Stimulated activated CD4-positive, alpha-beta T cell treated with anti-CD3 and anti-CD28 coated beads, Interleukin-2, amount 100 ng/mL, for 24 hours (primary cell): ENCODE measurements around the gene CAPZA1.
"Not testable (repeated sequence)": the region's sequence is repeated elsewhere in the genome, so short reads cannot be mapped to it uniquely, and the experiment has no call there.

Experiments used
- DNase-seq, 2 donors: peaks; one replicate each; pipeline ENCODE4 v3.0.0-alpha.2; 2020

Gene CAPZA1

GRCh38 chr1:112619518-112620376 is at the start of gene CAPZA1:
TSS of gene CAPZA1 (plus strand) at chr1:112619832. CDS start at chr1:112619845, 13 bp downstream.
- peak; percentile 89 for DNase-seq

- no peak for DNase-seq
Observed at GRCh38 chr1:112575154-112575804, 44.4 kb upstream of the CAPZA1 start.

- no peak for DNase-seq
Observed at GRCh38 chr1:112576240-112576639, 43.4 kb upstream of the CAPZA1 start.

- no peak for DNase-seq
Observed at GRCh38 chr1:112579801-112580510, 39.7 kb upstream of the CAPZA1 start.

GRCh38 chr1:112581586-112582192 is 37.9 kb upstream of the CAPZA1 start:
- no peak for DNase-seq

GRCh38 chr1:112583366-112583765 is 36.3 kb upstream of the CAPZA1 start:
- DNase-seq = no peak

- no peak for DNase-seq
Observed at GRCh38 chr1:112589766-112590165, 29.9 kb upstream of the CAPZA1 start.

GRCh38 chr1:112594208-112594876 is 25.3 kb upstream of the CAPZA1 start:
- no peak for DNase-seq

GRCh38 chr1:112599477-112599876 is 20.2 kb upstream of the CAPZA1 start:
- no peak for DNase-seq

- no peak for DNase-seq
Observed at GRCh38 chr1:112603012-112603411, 16.6 kb upstream of the CAPZA1 start.

GRCh38 chr1:112603541-112603940 is 16.1 kb upstream of the CAPZA1 start:
- no peak for DNase-seq

GRCh38 chr1:112605633-112606327 is 13.9 kb upstream of the CAPZA1 start:
- no peak for DNase-seq

GRCh38 chr1:112614460-112615065 is 5.1 kb upstream of the CAPZA1 start:
- DNase-seq = no peak

GRCh38 chr1:112618114-112618720 is 1.4 kb upstream of the CAPZA1 start:
- DNase-seq = no peak

- peak; percentile 59 to 62 for DNase-seq
Observed at GRCh38 chr1:112618721-112619517, 713 bp upstream of the CAPZA1 start, which contains the start of gene ST7L. TSS of gene ST7L (minus strand) at chr1:112619141. CDS start at chr1:112619113, 28 bp downstream.

- no peak for DNase-seq
Observed at GRCh38 chr1:112620377-112620695, 704 bp downstream of the CAPZA1 start.

- DNase-seq = not testable (repeated sequence)
Observed at GRCh38 chr1:112624493-112624892, 4.9 kb downstream of the CAPZA1 start.

GRCh38 chr1:112625696-112626095 is 6.1 kb downstream of the CAPZA1 start:
- DNase-seq = no peak

- DNase-seq = no peak
Observed at GRCh38 chr1:112626193-112626592, 6.6 kb downstream of the CAPZA1 start.

- DNase-seq = no peak
Observed at GRCh38 chr1:112626887-112627286, 7.3 kb downstream of the CAPZA1 start.
